Gastrocnemius medialis (tissue), 4 donors: Measurements from ENCODE around the gene NR1H4.

Experiments
- POLR2A ChIP-seq, 2 donors: fragments of 450-650 bp; IDR thresholded peaks; one replicate each; pipeline ENCODE4 v1.6.1; 2017; ENCODE audit warnings: antibody characterized with exemption in 2 of 2, mild to moderate bottlenecking in 2 of 2, moderate library complexity in 2 of 2
- TF ChIP-seq, protein P1 (sequence below), 5 experiments: fragments of 450-650 bp in 3 of 5; fragments of 200-600 bp in 2 of 5; sonication (generic) in 2 of 5; IDR thresholded peaks in 4 of 5; conservative IDR thresholded peaks in 1 of 5; 1 replicate in 4 of 5; 2 replicates in 1 of 5; pipeline ENCODE4 v1.5.1; 2016 to 2019; ENCODE audit warnings: antibody characterized with exemption in 5 of 5, mild to moderate bottlenecking in 3 of 5, moderate library complexity in 3 of 5

DNA sequence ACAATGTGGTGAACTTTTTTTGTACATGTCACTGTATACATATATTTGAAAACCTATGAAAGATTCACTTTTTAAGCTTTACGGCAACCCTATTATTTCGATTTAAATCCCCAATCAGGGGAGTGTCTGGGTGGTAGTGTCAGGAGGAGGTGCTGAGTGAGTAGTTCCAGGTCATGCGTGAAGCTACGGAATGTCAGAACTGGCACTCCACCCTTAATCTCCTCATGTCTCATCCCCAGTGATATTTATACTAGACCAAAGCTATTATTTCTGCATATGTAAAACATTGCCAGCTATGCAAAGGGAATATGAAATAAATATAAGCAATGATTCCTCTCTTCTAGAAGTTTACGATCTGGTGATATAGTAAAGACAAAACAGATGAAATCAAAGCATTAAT lies 12.3 kb downstream of the NR1H4 start:
- TF ChIP-seq, protein P1, sequence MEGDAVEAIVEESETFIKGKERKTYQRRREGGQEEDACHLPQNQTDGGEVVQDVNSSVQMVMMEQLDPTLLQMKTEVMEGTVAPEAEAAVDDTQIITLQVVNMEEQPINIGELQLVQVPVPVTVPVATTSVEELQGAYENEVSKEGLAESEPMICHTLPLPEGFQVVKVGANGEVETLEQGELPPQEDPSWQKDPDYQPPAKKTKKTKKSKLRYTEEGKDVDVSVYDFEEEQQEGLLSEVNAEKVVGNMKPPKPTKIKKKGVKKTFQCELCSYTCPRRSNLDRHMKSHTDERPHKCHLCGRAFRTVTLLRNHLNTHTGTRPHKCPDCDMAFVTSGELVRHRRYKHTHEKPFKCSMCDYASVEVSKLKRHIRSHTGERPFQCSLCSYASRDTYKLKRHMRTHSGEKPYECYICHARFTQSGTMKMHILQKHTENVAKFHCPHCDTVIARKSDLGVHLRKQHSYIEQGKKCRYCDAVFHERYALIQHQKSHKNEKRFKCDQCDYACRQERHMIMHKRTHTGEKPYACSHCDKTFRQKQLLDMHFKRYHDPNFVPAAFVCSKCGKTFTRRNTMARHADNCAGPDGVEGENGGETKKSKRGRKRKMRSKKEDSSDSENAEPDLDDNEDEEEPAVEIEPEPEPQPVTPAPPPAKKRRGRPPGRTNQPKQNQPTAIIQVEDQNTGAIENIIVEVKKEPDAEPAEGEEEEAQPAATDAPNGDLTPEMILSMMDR (IDR thresholded peaks at IDR 0.05 in 4 of 5, conservative IDR thresholded peaks at IDR 0.05 in 1 of 5), result no peak
- no peak for TF ChIP-seq POLR2A (IDR thresholded peaks at IDR 0.05)
